ENCODE data around the gene PAGE2.

DNA sequence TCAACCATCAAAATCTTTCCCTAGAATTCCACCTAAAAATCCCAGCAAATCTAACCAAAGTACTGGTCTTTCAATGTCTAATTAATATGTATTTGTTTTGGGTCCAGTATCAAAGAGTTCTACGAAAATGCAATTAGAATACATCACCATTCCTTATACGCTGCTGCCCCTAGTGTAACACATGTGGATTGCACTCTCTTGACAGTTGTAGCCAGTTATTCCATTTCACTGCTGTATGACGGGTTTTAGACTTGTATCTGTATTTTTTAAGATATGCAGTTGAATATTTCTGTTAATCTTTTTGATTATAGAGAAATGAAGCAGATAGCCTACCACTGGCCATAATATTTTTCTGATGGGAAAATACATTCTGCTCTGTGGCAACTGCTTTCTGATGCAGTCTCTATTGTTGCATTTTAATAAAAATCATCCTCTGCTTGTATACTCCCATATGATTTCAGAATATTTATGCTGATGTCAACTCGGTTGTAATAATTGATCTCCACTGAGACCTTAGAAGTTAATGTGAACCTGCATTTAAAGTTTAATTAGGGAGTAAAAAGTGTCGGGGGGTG, 31.1 kb upstream of the PAGE2 start:
- TF ChIP-seq, protein P1, sequence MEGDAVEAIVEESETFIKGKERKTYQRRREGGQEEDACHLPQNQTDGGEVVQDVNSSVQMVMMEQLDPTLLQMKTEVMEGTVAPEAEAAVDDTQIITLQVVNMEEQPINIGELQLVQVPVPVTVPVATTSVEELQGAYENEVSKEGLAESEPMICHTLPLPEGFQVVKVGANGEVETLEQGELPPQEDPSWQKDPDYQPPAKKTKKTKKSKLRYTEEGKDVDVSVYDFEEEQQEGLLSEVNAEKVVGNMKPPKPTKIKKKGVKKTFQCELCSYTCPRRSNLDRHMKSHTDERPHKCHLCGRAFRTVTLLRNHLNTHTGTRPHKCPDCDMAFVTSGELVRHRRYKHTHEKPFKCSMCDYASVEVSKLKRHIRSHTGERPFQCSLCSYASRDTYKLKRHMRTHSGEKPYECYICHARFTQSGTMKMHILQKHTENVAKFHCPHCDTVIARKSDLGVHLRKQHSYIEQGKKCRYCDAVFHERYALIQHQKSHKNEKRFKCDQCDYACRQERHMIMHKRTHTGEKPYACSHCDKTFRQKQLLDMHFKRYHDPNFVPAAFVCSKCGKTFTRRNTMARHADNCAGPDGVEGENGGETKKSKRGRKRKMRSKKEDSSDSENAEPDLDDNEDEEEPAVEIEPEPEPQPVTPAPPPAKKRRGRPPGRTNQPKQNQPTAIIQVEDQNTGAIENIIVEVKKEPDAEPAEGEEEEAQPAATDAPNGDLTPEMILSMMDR (IDR thresholded peaks at IDR 0.05; ENCODE audit: extremely low read depth in 1 of 2, insufficient read depth in 1 of 2, low read depth in 1 of 2, low read length in 2 of 2): peak; percentile 45 to 54
- TF ChIP-seq MYC (IDR thresholded peaks at IDR 0.05; ENCODE audit: low read depth, low read length) (no peak), POLR2AphosphoS5 (IDR thresholded peaks at IDR 0.05; ENCODE audit: insufficient read depth, low read depth, low read length) (no peak)

All from endothelial cell of umbilical vein (primary cell).